Effector memory CD8-positive, alpha-beta T cell (primary cell): ENCODE data around the gene KRTAP4-4.
"Not testable (repeated sequence)": the region's sequence is repeated elsewhere in the genome, so short reads cannot be mapped to it uniquely, and the experiment has no call there.

ENCODE experiments used
- ATAC-seq: fragments of 150-1000 bp; cut with Tn5 transposase; replicated peaks from 2 replicates; pipeline ENCODE4 v1.10.0; 2021; ENCODE audit warnings: mild to moderate bottlenecking, moderate library complexity
- DNase-seq, 3 experiments: peaks; one replicate each; pipeline ENCODE4 v3.0.0; 2021
- H3K27ac Mint-ChIP-seq, 2 donors: one replicate each; pipeline ENCODE4 v1.8.0; 2022; ENCODE audit warnings: mild to moderate bottlenecking in 2 of 2, mixed read lengths in 2 of 2, moderate library complexity in 2 of 2
- H3K27me3 Mint-ChIP-seq, 2 donors: one replicate each; pipeline ENCODE4 v1.8.0; 2022; ENCODE audit warnings: mixed read lengths in 2 of 2
- H3K36me3 Mint-ChIP-seq: one replicate; pipeline ENCODE4 v1.8.0; 2022; ENCODE audit warnings: mild to moderate bottlenecking, moderate library complexity, mixed read lengths; ENCODE audit not compliant: insufficient read depth
- H3K4me1 Mint-ChIP-seq, 2 donors: one replicate each; pipeline ENCODE4 v1.8.0; 2022; ENCODE audit warnings: low read depth in 2 of 2, mixed read lengths in 2 of 2
- H3K4me3 Mint-ChIP-seq, 2 donors: one replicate each; pipeline ENCODE4 v1.8.0; 2022; ENCODE audit warnings: mild to moderate bottlenecking in 2 of 2, mixed read lengths in 2 of 2, moderate library complexity in 2 of 2
- H3K9me3 Mint-ChIP-seq, 2 donors: one replicate each; pipeline ENCODE4 v1.8.0; 2022; ENCODE audit warnings: mixed read lengths in 2 of 2

The KRTAP4-4 gene

DNA sequence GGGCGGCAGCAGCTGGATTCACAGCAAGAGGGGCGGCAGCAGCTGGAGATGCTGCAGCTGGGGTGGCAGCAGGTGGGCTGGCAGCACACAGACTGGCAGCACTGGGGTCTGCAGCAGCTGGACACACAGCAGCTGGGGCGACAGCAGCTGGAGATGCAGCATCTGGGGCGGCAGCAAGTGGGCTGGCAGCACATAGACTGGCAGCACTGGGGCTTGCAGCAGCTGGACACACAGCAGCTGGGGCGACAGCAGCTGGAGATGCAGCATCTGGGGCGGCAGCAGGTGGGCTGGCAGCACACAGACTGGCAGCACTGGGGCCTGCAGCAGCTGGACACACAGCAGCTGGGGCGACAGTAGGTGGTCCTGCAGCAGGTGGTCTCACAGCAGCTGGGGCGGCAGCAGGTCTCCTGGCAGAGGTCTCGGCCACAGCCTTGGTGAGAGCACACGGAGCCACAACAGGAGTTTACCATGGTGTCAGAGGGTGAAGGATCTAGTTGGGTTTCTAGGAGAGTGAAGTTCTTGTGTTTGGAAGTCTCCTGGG is 42.6 kb downstream of the KRTAP4-4 start, which contains the start of gene KRTAP4-11:
KRTAP4-11 (minus strand) TSS at position 528 of the 541 bp plus-strand sequence; CDS start at position 470, 58 bp downstream.
- H3K27ac Mint-ChIP-seq, H3K9me3 Mint-ChIP-seq, H3K36me3 Mint-ChIP-seq, H3K4me3 Mint-ChIP-seq, DNase-seq, ATAC-seq: not testable (repeated sequence)
- Mint-ChIP-seq H3K27me3 (peaks cover 39 to 52% of the 10 kb centered on the region in 2 donors), H3K4me1 (peaks cover 12 to 22% of the 10 kb centered on the region in 2 donors)

DNA sequence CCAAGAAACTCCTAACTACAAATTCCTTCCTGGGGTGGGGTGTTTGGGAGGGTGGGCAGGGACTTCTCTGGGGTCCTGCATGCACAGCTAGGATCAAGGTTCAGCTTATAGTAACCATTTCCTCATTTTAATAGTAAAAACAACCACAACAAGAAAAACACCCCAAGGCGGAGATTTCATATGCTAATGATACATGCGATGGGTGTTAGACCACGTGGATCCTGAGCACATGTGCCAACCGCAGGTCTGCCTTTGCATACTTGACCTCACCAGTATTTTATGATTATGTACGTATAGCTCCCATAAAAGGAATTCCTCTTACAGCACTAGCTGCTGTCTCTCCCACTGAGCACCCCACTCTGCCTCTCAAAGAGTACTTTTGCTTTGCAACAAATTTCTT is 44.3 kb downstream of the KRTAP4-4 start:
- Mint-ChIP-seq H3K27ac (no peak overlapping the region), H3K27me3 (peaks cover 32 to 49% of the 10 kb centered on the region in 2 donors), H3K36me3 (peaks cover 4% of the 10 kb centered on the region), H3K4me3 (no peak overlapping the region), H3K9me3 (no peaks in the 10 kb centered on the region), H3K4me1 (peaks cover 12 to 21% of the 10 kb centered on the region in 2 donors)
- ATAC-seq (peak; percentile 44), DNase-seq (no peak)

DNA sequence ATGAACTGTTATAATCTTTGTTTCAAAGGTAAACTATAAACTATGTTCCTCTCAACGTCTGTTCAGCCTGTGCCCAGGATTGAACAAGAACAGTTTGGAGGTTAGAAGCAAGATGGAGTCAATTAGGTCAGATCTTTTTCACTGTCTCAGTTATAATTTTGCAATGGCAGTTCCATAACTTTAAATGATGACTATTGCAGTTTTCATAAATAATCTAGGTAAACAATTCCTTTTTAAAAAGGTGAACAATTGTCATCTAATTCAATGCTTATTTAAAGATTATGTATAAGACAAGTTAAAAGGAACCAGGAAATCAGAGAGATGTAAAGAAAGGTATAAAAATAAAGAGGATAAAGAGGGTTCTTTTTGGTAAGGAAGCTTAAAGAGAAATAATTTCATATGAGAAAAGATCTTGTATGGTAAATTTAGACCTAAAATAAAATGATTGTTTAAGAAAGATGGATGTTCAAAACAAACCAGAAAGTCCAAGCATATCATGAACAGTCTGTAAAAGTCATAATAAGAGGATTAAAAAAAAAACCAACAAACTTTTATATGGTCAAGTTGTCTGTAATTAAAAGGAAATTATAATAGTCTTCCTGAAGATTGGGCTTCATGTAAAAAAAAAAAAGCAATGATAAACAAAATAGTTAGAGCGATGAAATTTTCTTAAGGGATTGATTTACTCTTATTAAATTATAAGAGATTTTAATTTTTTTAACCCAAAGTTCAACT is 49.2 kb downstream of the KRTAP4-4 start:
- no peaks in the 10 kb centered on the region for H3K9me3 Mint-ChIP-seq
- peaks cover 29 to 41% of the 10 kb centered on the region in 2 donors for H3K27me3 Mint-ChIP-seq
- no peaks in the 10 kb centered on the region for H3K36me3 Mint-ChIP-seq
- no peak for DNase-seq
- no peak for ATAC-seq
- no peak overlapping the region for H3K4me3 Mint-ChIP-seq
- H3K4me1 Mint-ChIP-seq = peaks cover under 1 to 4% of the 10 kb centered on the region in 2 donors
- H3K27ac Mint-ChIP-seq = no peak overlapping the region
